ENCODE results near the gene PAK2. TPM values are rescaled to one million over a fixed set of nuclear protein-coding genes. Genes with fewer than 3 reads are reported as not detected.

The PAK2 gene
- total and polyA plus RNA-seq, 2 experiments from 2014 or later: 24.3 to 49.4 TPM

DNA sequence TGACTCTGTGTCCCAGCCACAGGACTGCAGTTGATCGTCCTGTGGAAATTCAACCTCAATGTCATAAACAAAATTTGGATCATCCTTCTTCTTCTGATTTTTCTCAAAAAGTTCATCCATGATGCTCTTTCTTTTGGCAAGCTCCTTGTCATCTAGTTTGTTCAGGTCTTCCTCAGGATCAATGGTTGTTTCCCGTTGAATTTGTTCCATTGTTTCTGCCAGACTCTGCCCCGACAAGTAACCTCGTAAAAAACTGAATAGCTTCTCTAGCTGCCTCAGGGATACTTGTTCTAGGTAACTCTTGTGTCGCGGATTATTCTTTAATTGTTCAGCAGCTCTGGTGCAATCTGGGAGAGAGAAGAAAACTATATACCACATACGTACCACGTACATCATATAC is 32.1 kb upstream of the PAK2 start:
- TF ChIP-seq ZNF462 (CRISPR knock-in tag; IDR thresholded peaks at IDR 0.05) (no peak), ZNF331 (CRISPR knock-in tag; IDR thresholded peaks at IDR 0.05; ENCODE audit: low read depth) (no peak), EZH2phosphoT487 (IDR thresholded peaks at IDR 0.05; ENCODE audit: unreplicated experiment) (no peak), JUNB (IDR thresholded peaks at IDR 0.05; ENCODE audit: unreplicated experiment) (no peak), NANOG (IDR thresholded peaks at IDR 0.05; ENCODE audit: borderline replicate concordance) (no peak), ZNF114 (CRISPR knock-in tag; IDR thresholded peaks at IDR 0.05) (no peak)
- no peak overlapping the region for H3K27ac Mint-ChIP-seq

GRCh38 chr3:196708467-196708866 is 31.2 kb upstream of the PAK2 start:
- Histone ChIP-seq H3K36me3 (ENCODE audit: insufficient read depth) (no peaks in the 10 kb centered on the region), H3K4me3 (no peak overlapping the region), H2AFZ (no peak overlapping the region), H3K27me3 (ENCODE audit: insufficient read depth) (peaks cover 14% of the 10 kb centered on the region; the same call in 1 of the 2 replicates), H3K4me1 (ENCODE audit: insufficient read depth) (no peaks in the 10 kb centered on the region; the same call in 1 of the 2 replicates), H4K20me1 (replicated peaks; ENCODE audit: insufficient read depth) (no peaks in the 10 kb centered on the region; the same call in 1 of the 2 replicates), H3F3A (replicated peaks; ENCODE audit: low read depth) (peaks cover 11% of the 10 kb centered on the region; the same call in 1 of the 2 replicates), H3K9me2 (ENCODE audit: insufficient read depth) (no peaks in the 10 kb centered on the region), H3K79me2 (replicated peaks; ENCODE audit: insufficient read depth) (no peaks in the 10 kb centered on the region; the same call in 1 of the 2 replicates), H3K27ac (ENCODE audit: low read depth) (no peak overlapping the region), H3K4me2 (no peak overlapping the region)
- Mint-ChIP-seq H3K4me1 (peaks cover 4% of the 10 kb centered on the region), H3K27me3 (ENCODE audit: insufficient read depth, low read depth, poor library complexity) (peaks cover 8% of the 10 kb centered on the region), H3K9me3 (no peaks in the 10 kb centered on the region), H3K36me3 (ENCODE audit: low read depth) (no peaks in the 10 kb centered on the region), H3K4me3 (no peak overlapping the region), H3K27ac (no peak overlapping the region)
- DNase-seq (ENCODE audit: low spot score) (no peak), ATAC-seq (no peak)
- TF ChIP-seq ZNF462 (CRISPR knock-in tag; IDR thresholded peaks at IDR 0.05): no peak

More for the DNA sequence above, 32.1 kb upstream of the PAK2 start:
- H3K4me1 ChIP-seq (ENCODE audit: insufficient read depth): no peaks in the 10 kb centered on the region
- H3K9me2 ChIP-seq (ENCODE audit: insufficient read depth): no peaks in the 10 kb centered on the region
- no peaks in the 10 kb centered on the region for H3K79me2 ChIP-seq (replicated peaks; ENCODE audit: insufficient read depth)
- no peak overlapping the region for H3K27ac ChIP-seq (ENCODE audit: low read depth)
- H3K9me3 Mint-ChIP-seq: no peaks in the 10 kb centered on the region
- no peak overlapping the region for H2AFZ ChIP-seq
- no peaks in the 10 kb centered on the region; the same call in 2 of the 3 replicates for H3K4me1 Mint-ChIP-seq
- 0 out of 2 replicates have a peak, but pooled peaks cover 5% of the 10 kb centered on the region for H3F3A ChIP-seq (replicated peaks; ENCODE audit: low read depth)
- no peaks in the 10 kb centered on the region for H3K36me3 Mint-ChIP-seq (ENCODE audit: low read depth)
- no peak overlapping the region for H3K4me3 ChIP-seq
- H4K20me1 ChIP-seq (replicated peaks; ENCODE audit: insufficient read depth): no peaks in the 10 kb centered on the region
- H3K27me3 ChIP-seq (ENCODE audit: insufficient read depth): peaks cover 14% of the 10 kb centered on the region; the same call in 1 of the 2 replicates
- no peak overlapping the region for H3K4me2 ChIP-seq
- H3K36me3 ChIP-seq (ENCODE audit: insufficient read depth): no peaks in the 10 kb centered on the region
- ATAC-seq (no peak), DNase-seq (ENCODE audit: low spot score) (no peak)
- peaks cover 8% of the 10 kb centered on the region for H3K27me3 Mint-ChIP-seq (ENCODE audit: insufficient read depth, low read depth, poor library complexity)
- no peak overlapping the region for H3K4me3 Mint-ChIP-seq

All from GM23338 (cell line).